ENCODE measurements around the gene BCAS1.

The BCAS1 gene

DNA sequence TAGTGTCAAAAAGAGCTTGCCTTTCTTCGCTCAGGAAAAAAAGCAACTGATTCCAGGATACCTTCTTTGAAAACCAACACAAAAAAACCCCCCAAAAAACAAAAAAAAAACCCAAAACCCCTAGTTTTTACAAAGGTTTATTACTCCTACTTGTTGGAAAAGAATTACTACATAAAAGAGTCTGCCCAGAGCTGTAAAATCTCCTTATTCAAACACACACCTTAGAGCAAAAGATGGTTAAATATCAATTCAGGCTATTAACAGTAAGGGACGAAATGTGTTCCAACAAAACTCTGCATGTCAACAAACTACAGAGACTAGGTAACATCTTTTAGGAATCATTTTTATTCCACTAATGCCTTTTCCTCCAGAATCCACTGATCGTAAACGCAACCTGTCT is 42.7 kb downstream of the BCAS1 start:
- TF ChIP-seq RAD21 (IDR thresholded peaks at IDR 0.05; ENCODE audit: low read depth) = no peak
- no peak for TF ChIP-seq NFIC (IDR thresholded peaks at IDR 0.05)
- no peak for TF ChIP-seq REST (IDR thresholded peaks at IDR 0.05; ENCODE audit: low read depth)
- no peak for TF ChIP-seq USF1 (IDR thresholded peaks at IDR 0.05)
- TF ChIP-seq FOXM1 (IDR thresholded peaks at IDR 0.05; ENCODE audit: borderline replicate concordance, low read depth) = no peak
- TF ChIP-seq, protein P1, sequence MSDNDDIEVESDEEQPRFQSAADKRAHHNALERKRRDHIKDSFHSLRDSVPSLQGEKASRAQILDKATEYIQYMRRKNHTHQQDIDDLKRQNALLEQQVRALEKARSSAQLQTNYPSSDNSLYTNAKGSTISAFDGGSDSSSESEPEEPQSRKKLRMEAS (IDR thresholded peaks at IDR 0.05) = no peak
- no peak for TF ChIP-seq EGR1 (IDR thresholded peaks at IDR 0.05)
- TF ChIP-seq TAF1 (IDR thresholded peaks at IDR 0.05; ENCODE audit: low read depth) = no peak
- no peak for TF ChIP-seq TCF12 (IDR thresholded peaks at IDR 0.05; ENCODE audit: low read depth)
- no peak for TF ChIP-seq EP300 (IDR thresholded peaks at IDR 0.05; ENCODE audit: borderline replicate concordance)
- TF ChIP-seq ZBTB7A (IDR thresholded peaks at IDR 0.05; ENCODE audit: low read depth) = no peak
- no peak for TF ChIP-seq CEBPB (IDR thresholded peaks at IDR 0.05)
- TF ChIP-seq TEAD4 (IDR thresholded peaks at IDR 0.05) = no peak
- TF ChIP-seq CREB1 (IDR thresholded peaks at IDR 0.05; ENCODE audit: low read depth) = no peak
- no peak for TF ChIP-seq YY1 (IDR thresholded peaks at IDR 0.05; ENCODE audit: low read depth)

DNA sequence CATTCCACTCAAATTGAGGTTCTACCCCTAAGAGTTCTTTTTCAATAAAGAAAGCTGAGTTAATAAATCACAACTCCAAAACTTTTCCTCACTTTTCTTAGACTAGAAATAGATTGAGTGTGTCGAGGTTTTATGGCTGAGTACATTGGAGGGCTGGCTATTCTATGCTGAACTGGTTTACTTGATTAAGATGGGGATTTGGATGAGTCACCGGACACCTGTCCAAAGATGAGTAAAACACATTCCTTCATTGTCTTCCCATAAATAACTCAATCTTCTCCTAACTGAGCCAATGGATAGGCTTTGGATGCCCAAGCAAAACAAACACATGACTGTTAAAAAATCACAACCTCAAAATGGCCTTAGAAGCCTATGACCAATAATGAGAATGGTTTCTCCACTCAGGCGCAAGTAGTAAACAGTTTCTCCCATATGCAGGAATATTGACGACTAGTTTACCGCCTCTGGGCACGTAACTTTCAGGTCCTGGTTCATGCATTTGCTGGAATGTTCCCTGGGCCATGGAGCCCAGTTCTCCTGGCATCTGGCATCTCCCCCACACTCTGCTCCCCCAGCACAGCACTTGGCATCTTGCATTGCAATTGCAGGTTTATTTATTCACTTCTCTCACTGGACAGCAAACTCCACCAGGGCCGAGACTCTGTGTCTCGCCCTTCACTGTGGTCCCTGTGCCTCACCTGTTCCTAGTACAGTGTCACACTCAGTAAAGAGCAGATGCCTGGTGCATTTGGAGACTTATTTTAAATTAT is 43.9 kb downstream of the BCAS1 start:
- TF ChIP-seq NFIC (IDR thresholded peaks at IDR 0.05) (no peak), TAF1 (IDR thresholded peaks at IDR 0.05; ENCODE audit: low read depth) (no peak), TEAD4 (IDR thresholded peaks at IDR 0.05) (no peak), RAD21 (IDR thresholded peaks at IDR 0.05; ENCODE audit: low read depth) (no peak)

DNA sequence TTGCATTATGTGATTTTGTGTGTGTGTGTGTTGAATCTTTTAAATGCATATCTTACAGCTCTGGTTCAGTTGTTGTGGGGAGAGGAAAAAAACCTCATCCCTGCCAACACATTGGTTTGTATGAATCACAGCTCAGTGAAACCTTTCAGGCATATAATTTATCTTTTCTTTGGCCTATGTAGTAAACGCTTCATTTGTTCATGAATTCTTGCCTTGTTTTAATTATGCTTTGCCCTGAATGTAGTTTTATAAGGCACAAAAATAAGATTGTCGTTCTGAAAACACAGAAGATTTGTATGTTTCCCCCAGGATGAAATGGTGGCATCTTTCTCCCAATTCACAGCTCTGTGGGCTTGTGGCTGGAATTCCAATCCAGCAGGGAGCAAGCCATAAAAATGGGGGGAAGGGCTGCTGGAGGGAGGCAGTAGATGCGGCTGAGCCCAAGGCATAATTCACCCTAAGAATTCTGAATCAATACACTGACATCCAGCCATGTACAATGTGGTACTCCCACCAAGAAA is 45.1 kb downstream of the BCAS1 start:
- no peak for TF ChIP-seq EP300 (IDR thresholded peaks at IDR 0.05; ENCODE audit: borderline replicate concordance)
- no peak for TF ChIP-seq YY1 (IDR thresholded peaks at IDR 0.05; ENCODE audit: low read depth)
- no peak for TF ChIP-seq USF1 (IDR thresholded peaks at IDR 0.05)
- TF ChIP-seq, protein P1 (IDR thresholded peaks at IDR 0.05) = no peak
- no peak for TF ChIP-seq TEAD4 (IDR thresholded peaks at IDR 0.05)
- no peak for TF ChIP-seq EGR1 (IDR thresholded peaks at IDR 0.05)
- no peak for TF ChIP-seq REST (IDR thresholded peaks at IDR 0.05; ENCODE audit: low read depth)
- no peak for TF ChIP-seq TAF1 (IDR thresholded peaks at IDR 0.05; ENCODE audit: low read depth)
- no peak for TF ChIP-seq CEBPB (IDR thresholded peaks at IDR 0.05)
- no peak for TF ChIP-seq CREB1 (IDR thresholded peaks at IDR 0.05; ENCODE audit: low read depth)
- no peak for TF ChIP-seq RAD21 (IDR thresholded peaks at IDR 0.05; ENCODE audit: low read depth)
- TF ChIP-seq TCF12 (IDR thresholded peaks at IDR 0.05; ENCODE audit: low read depth) = no peak
- TF ChIP-seq FOXM1 (IDR thresholded peaks at IDR 0.05; ENCODE audit: borderline replicate concordance, low read depth) = no peak

- TF ChIP-seq REST (IDR thresholded peaks at IDR 0.05; ENCODE audit: low read depth) = no peak
- TF ChIP-seq TAF1 (IDR thresholded peaks at IDR 0.05; ENCODE audit: low read depth) = no peak
- no peak for TF ChIP-seq CEBPB (IDR thresholded peaks at IDR 0.05)
- TF ChIP-seq FOXM1 (IDR thresholded peaks at IDR 0.05; ENCODE audit: borderline replicate concordance, low read depth) = no peak
- TF ChIP-seq USF1 (IDR thresholded peaks at IDR 0.05) = no peak
- TF ChIP-seq EGR1 (IDR thresholded peaks at IDR 0.05) = no peak
- no peak for TF ChIP-seq CREB1 (IDR thresholded peaks at IDR 0.05; ENCODE audit: low read depth)
- TF ChIP-seq NFIC (IDR thresholded peaks at IDR 0.05) = no peak
- TF ChIP-seq EP300 (IDR thresholded peaks at IDR 0.05; ENCODE audit: borderline replicate concordance) = no peak
- no peak for TF ChIP-seq RAD21 (IDR thresholded peaks at IDR 0.05; ENCODE audit: low read depth)
- no peak for TF ChIP-seq TEAD4 (IDR thresholded peaks at IDR 0.05)
- TF ChIP-seq, protein P1 (IDR thresholded peaks at IDR 0.05) = no peak
- TF ChIP-seq TCF12 (IDR thresholded peaks at IDR 0.05; ENCODE audit: low read depth) = no peak
- TF ChIP-seq ZBTB7A (IDR thresholded peaks at IDR 0.05; ENCODE audit: low read depth) = no peak
- TF ChIP-seq YY1 (IDR thresholded peaks at IDR 0.05; ENCODE audit: low read depth) = no peak
These were observed 47.0 kb downstream of the BCAS1 start for GRCh38 chr20:54023406-54023805.
